OCI-LY7 (cell line): ENCODE data around the gene L1TD1. TPM values are rescaled to one million over a fixed set of nuclear protein-coding genes. Genes with fewer than 3 reads are reported as not detected.
"Not testable (repeated sequence)": the region's sequence is repeated elsewhere in the genome, so short reads cannot be mapped to it uniquely, and the experiment has no call there.

Experiments
- BruUV-seq: library from RNA; stranded (reverse); fragments of 400-500 nt; replicated peaks from 2 replicates; lab custom pipeline; 2021; lab: Mats Ljungman, UMichigan
- CTCF ChIA-PET: fragments of 300-600 bp; sonication (Branson Sonifier 250); formaldehyde crosslinking; loops from one replicate; lab custom pipeline; 2022; ENCODE audit warnings: antibody characterized with exemption; ENCODE audit not compliant: unreplicated experiment; lab: Charles Lee
- POLR2A ChIA-PET: fragments of 300-600 bp; sonication (Branson Sonifier 250); formaldehyde crosslinking; loops from one replicate; lab custom pipeline; 2022; ENCODE audit warnings: antibody characterized with exemption; lab: Charles Lee
- DNase-seq: peaks from one replicate; pipeline ENCODE4 v3.0.0-alpha.2; 2015; ENCODE audit warnings: low spot score
- H2AFZ ChIP-seq: fragments of 200-600 bp; sonication (generic), shearing (Covaris generic); 2 replicates; pipeline ENCODE4 v1.6.1; 2014; ENCODE audit warnings: mild to moderate bottlenecking, antibody characterized with exemption, low read length, moderate library complexity
- H3K27ac ChIP-seq: fragments of 200-600 bp; sonication (generic); 2 replicates; pipeline ENCODE4 v1.5.1; 2014; ENCODE audit warnings: mixed run types, low read depth, mild to moderate bottlenecking, moderate library complexity, low read length, inconsistent platforms; ENCODE audit not compliant: poor library complexity, severe bottlenecking
- H3K36me3 ChIP-seq: fragments of 200-600 bp; sonication (generic); 2 replicates; pipeline ENCODE4 v1.6.1; 2014; ENCODE audit warnings: mild to moderate bottlenecking, antibody characterized with exemption, low read length, moderate library complexity, mixed read lengths; ENCODE audit not compliant: insufficient read depth
- H3K4me1 ChIP-seq: fragments of 200-600 bp; sonication (generic); 2 replicates; pipeline ENCODE4 v1.5.1; 2014; ENCODE audit warnings: mild to moderate bottlenecking, low read length; ENCODE audit not compliant: insufficient read depth, poor library complexity, severe bottlenecking
- H3K4me2 ChIP-seq: fragments of 200-600 bp; sonication (generic); 2 replicates; pipeline ENCODE4 v1.6.1; 2014; ENCODE audit warnings: mild to moderate bottlenecking, low read length
- H3K4me3 ChIP-seq: fragments of 200-600 bp; sonication (generic); 2 replicates; pipeline ENCODE4 v1.5.1; 2014; ENCODE audit warnings: mild to moderate bottlenecking, low read depth, low read length; ENCODE audit not compliant: poor library complexity, severe bottlenecking
- H3K79me2 ChIP-seq: fragments of 200-600 bp; sonication (generic); 2 replicates; pipeline ENCODE4 v1.6.1; 2016; ENCODE audit warnings: low read depth, mild to moderate bottlenecking, low read length, moderate library complexity, mixed read lengths; ENCODE audit not compliant: insufficient read depth
- H3K9me2 ChIP-seq: fragments of 200-600 bp; sonication (generic); 2 replicates; pipeline ENCODE4 v1.6.1; 2016; ENCODE audit warnings: mild to moderate bottlenecking, low read length, mixed read lengths; ENCODE audit not compliant: insufficient read depth
- H3K9me3 ChIP-seq: fragments of 200-600 bp; sonication (generic); 2 replicates; pipeline ENCODE4 v1.6.1; 2014; ENCODE audit warnings: mild to moderate bottlenecking, mixed run types, low read length, mixed read lengths
- H4K20me1 ChIP-seq: fragments of 200-600 bp; sonication (generic); 2 replicates; pipeline ENCODE4 v1.6.1; 2014; ENCODE audit warnings: mild to moderate bottlenecking, antibody characterized with exemption, low read length, moderate library complexity, mixed read lengths; ENCODE audit not compliant: insufficient read depth
- EZH2phosphoT487 ChIP-seq: fragments of 200-600 bp; sonication (generic); IDR thresholded peaks from 2 replicates; pipeline ENCODE4 v1.6.1; 2018; ENCODE audit warnings: low read depth, borderline replicate concordance, mild to moderate bottlenecking, mixed run types, antibody characterized with exemption, low read length, moderate library complexity, mixed read lengths
- intact Hi-C: fragments of 100-400 bp; cut with micrococcal nuclease; formaldehyde crosslinking; loops from one replicate; pipeline ENCODE4 v1.10.0; 2022; ENCODE audit not compliant: unreplicated experiment
- total RNA-seq, 2 experiments: library from RNA; depleted of rRNA in 1 of 2; stranded (reverse); fragments of >200 nt in 1 of 2; shearing (Covaris generic) in 1 of 2; gene quantifications; 2 replicates each; pipeline ENCODE4 v1.2.3, GENCODE V29; 2014 to 2022
- TF ChIP-seq, protein P1 (sequence below): fragments of 200-600 bp; sonication (generic); conservative IDR thresholded peaks from 2 replicates; pipeline ENCODE4 v1.5.1; 2014; ENCODE audit warnings: mild to moderate bottlenecking, antibody characterized with exemption, low read length, moderate library complexity, mixed read lengths

Gene L1TD1
- total RNA-seq, 2 experiments from 2014 or later, result not detected

GRCh38 chr1:62176597-62177312 is 17.9 kb upstream of the L1TD1 start:
- TF ChIP-seq EZH2phosphoT487, result no peak
- TF ChIP-seq, protein P1, sequence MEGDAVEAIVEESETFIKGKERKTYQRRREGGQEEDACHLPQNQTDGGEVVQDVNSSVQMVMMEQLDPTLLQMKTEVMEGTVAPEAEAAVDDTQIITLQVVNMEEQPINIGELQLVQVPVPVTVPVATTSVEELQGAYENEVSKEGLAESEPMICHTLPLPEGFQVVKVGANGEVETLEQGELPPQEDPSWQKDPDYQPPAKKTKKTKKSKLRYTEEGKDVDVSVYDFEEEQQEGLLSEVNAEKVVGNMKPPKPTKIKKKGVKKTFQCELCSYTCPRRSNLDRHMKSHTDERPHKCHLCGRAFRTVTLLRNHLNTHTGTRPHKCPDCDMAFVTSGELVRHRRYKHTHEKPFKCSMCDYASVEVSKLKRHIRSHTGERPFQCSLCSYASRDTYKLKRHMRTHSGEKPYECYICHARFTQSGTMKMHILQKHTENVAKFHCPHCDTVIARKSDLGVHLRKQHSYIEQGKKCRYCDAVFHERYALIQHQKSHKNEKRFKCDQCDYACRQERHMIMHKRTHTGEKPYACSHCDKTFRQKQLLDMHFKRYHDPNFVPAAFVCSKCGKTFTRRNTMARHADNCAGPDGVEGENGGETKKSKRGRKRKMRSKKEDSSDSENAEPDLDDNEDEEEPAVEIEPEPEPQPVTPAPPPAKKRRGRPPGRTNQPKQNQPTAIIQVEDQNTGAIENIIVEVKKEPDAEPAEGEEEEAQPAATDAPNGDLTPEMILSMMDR, result no peak
- Histone ChIP-seq H3K4me3 (no peak overlapping the region), H3K36me3 (no peaks in the 10 kb centered on the region), H3K9me3 (no peaks in the 10 kb centered on the region), H3K9me2 (no peaks in the 10 kb centered on the region), H3K79me2 (no peaks in the 10 kb centered on the region), H4K20me1 (no peaks in the 10 kb centered on the region), H3K4me1 (no peaks in the 10 kb centered on the region), H3K4me2 (no peak overlapping the region), H2AFZ (no peak overlapping the region), H3K27ac (no peak overlapping the region)
- DNase-seq, result no peak
- CTCF ChIA-PET, result no interaction called here
- no TSS peak for BruUV-seq
- intact Hi-C loops, result no loop called here
- POLR2A ChIA-PET, result no interaction called here

DNA sequence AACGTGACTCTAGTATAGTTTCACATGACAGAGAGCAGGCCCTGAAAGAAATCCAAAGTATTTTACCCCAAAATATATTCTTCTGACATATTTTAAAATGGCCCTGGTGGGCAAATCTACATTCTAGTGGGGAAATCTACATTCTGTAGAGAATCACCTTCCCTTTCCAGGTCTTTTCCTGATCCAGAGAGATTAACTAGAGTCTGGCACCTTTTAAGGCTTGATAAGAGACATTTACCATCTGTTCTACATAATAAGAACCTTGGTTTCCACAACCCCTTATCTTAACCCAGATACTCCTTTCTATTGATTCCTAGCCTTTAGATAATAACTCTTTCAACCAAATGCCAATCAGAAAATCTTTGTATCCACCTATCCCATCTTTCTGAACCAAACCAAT is 17.0 kb upstream of the L1TD1 start:
- BruUV-seq, result no TSS peak
- no peaks in the 10 kb centered on the region for H3K36me3 ChIP-seq
- no peak overlapping the region for H2AFZ ChIP-seq
- no peak overlapping the region for H3K4me3 ChIP-seq
- POLR2A ChIA-PET, result no interaction called here
- H3K9me3 ChIP-seq, result no peaks in the 10 kb centered on the region
- TF ChIP-seq EZH2phosphoT487, result no peak
- TF ChIP-seq, protein P1, result no peak
- H4K20me1 ChIP-seq, result no peaks in the 10 kb centered on the region
- DNase-seq, result no peak
- H3K9me2 ChIP-seq, result no peaks in the 10 kb centered on the region
- no peaks in the 10 kb centered on the region for H3K4me1 ChIP-seq
- H3K27ac ChIP-seq, result no peak overlapping the region
- H3K4me2 ChIP-seq, result no peak overlapping the region
- H3K79me2 ChIP-seq, result no peaks in the 10 kb centered on the region
- intact Hi-C loops, result no loop called here
- CTCF ChIA-PET, result no interaction called here

DNA sequence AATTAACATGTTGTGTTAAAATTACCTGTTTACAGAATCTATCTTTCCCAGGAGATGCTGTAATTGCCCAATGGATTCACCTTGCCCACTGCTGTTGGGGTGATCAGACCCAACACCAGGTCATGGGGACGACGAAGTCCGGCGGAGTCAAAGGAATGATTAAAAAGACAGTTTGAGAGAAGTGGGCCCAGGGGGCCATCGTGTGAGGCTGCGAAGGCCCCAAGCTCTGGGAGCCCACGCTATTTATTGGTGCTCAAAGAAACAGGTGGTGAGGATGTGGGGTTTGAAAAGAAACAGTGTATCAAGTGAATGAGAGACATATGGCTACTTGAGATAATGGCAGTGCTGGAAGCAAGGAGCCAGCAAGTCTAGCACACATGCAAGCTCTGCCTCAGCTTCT is 16.3 kb upstream of the L1TD1 start:
- ChIA-PET POLR2A (no interaction called here), CTCF (no interaction called here)
- no peaks in the 10 kb centered on the region for H3K9me3 ChIP-seq
- no peaks in the 10 kb centered on the region for H3K9me2 ChIP-seq
- H3K4me1 ChIP-seq, result no peaks in the 10 kb centered on the region
- H4K20me1 ChIP-seq, result no peaks in the 10 kb centered on the region
- DNase-seq, result no peak
- H3K4me3 ChIP-seq, result no peak overlapping the region
- no peak overlapping the region for H3K4me2 ChIP-seq
- TF ChIP-seq, protein P1, result no peak
- no peak for TF ChIP-seq EZH2phosphoT487
- H3K79me2 ChIP-seq, result no peaks in the 10 kb centered on the region
- no peaks in the 10 kb centered on the region for H3K36me3 ChIP-seq
- H2AFZ ChIP-seq, result no peak overlapping the region
- H3K27ac ChIP-seq, result no peak overlapping the region
- intact Hi-C loops, result no loop called here
- no TSS peak for BruUV-seq

DNA sequence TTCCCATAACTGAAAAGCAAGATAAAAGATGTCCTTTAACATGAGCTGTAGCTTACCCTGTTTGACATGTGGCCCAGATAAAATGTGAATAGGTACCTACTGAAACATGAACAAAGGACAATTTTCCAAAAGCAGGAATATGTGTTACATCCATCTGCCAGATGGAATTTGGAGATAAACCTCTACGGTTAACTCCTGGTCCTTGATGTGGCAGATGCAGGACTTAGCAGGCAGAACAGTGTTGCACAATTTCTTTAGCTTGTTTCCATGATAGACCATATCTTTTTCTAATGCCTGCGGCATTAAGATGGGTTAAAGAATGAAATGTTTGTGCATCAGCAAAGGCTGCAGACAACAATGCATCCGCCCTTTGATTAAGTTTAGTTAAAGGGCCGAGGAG is 14.6 kb upstream of the L1TD1 start:
- H3K9me3 ChIP-seq, H3K9me2 ChIP-seq, H3K4me3 ChIP-seq, POLR2A ChIA-PET, H3K4me2 ChIP-seq, CTCF ChIA-PET, BruUV-seq, H4K20me1 ChIP-seq, DNase-seq, H3K4me1 ChIP-seq, H3K36me3 ChIP-seq, H3K27ac ChIP-seq, H3K79me2 ChIP-seq, H2AFZ ChIP-seq, intact Hi-C loops: not testable (repeated sequence)
